AG09309 (cell line): ENCODE data around the gene BRF1.

Source experiments
- DNase-seq: peaks from one replicate; pipeline ENCODE4 v3.0.0-alpha.2; 2010; ENCODE audit warnings: low read depth
- H3K4me3 ChIP-seq: 2 replicates; pipeline ENCODE4 v1.5.1; 2011; ENCODE audit warnings: mild to moderate bottlenecking, low read depth, low read length, moderate library complexity; ENCODE audit not compliant: control insufficient read depth
- TF ChIP-seq, protein P1 (sequence below): IDR thresholded peaks from 2 replicates; pipeline ENCODE4 v1.5.1; 2011; ENCODE audit warnings: mild to moderate bottlenecking, low read depth, low read length, inconsistent platforms; ENCODE audit not compliant: insufficient read depth, control insufficient read depth; ENCODE audit errors: missing control alignments

BRF1 gene

DNA sequence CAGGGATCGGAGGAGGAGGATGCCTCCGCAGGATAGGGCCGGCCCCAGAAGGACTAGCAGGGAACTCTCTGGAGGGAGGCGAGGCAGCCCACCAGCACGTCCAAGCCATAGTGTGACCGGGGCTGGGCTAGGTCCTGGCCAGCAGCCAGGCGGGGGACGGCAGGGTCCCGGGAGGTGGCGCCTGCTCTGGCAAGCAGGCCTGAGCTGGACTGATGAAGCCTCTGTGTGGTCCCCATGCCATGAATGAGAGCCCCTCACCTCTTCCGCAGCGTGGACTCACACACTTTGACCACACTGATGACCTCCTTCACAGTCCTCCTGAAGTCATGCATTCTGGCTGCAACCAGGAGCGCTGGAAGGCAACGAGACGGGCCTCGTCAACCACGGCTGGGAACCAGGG lies 72.2 kb downstream of the BRF1 start:
- TF ChIP-seq, protein P1, sequence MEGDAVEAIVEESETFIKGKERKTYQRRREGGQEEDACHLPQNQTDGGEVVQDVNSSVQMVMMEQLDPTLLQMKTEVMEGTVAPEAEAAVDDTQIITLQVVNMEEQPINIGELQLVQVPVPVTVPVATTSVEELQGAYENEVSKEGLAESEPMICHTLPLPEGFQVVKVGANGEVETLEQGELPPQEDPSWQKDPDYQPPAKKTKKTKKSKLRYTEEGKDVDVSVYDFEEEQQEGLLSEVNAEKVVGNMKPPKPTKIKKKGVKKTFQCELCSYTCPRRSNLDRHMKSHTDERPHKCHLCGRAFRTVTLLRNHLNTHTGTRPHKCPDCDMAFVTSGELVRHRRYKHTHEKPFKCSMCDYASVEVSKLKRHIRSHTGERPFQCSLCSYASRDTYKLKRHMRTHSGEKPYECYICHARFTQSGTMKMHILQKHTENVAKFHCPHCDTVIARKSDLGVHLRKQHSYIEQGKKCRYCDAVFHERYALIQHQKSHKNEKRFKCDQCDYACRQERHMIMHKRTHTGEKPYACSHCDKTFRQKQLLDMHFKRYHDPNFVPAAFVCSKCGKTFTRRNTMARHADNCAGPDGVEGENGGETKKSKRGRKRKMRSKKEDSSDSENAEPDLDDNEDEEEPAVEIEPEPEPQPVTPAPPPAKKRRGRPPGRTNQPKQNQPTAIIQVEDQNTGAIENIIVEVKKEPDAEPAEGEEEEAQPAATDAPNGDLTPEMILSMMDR: no peak
- no peak for DNase-seq
- no peak overlapping the region for H3K4me3 ChIP-seq

- TF ChIP-seq, protein P1: no peak
- DNase-seq: no peak
- no peak overlapping the region for H3K4me3 ChIP-seq
Observed at GRCh38 chr14:105227346-105227745, 73.5 kb downstream of the BRF1 start.

DNA sequence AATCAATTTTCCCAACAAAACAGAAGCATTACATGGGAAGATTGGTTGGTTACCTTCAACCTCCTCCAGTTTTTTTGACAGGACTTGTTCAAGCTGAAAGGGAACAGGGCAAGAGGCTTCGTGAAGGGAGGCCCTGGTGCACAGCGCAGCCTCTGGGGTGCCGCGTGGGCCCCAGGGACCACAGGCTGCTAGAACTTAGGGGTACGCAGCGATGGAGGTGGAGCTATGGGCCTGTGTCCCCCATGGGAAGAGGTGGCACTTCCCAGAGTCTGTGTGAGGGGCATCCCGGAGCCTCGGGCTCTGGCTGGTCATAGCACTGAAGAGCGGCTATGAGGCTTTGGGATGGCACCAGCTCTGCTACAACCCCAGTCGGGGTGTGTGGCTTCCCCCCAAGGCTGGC lies 74.6 kb downstream of the BRF1 start:
- DNase-seq: no peak
- H3K4me3 ChIP-seq: no peak overlapping the region
- TF ChIP-seq, protein P1: no peak

- TF ChIP-seq, protein P1: no peak
- no peak for DNase-seq
Observed at GRCh38 chr14:105224845-105225570, 75.8 kb downstream of the BRF1 start.

DNA sequence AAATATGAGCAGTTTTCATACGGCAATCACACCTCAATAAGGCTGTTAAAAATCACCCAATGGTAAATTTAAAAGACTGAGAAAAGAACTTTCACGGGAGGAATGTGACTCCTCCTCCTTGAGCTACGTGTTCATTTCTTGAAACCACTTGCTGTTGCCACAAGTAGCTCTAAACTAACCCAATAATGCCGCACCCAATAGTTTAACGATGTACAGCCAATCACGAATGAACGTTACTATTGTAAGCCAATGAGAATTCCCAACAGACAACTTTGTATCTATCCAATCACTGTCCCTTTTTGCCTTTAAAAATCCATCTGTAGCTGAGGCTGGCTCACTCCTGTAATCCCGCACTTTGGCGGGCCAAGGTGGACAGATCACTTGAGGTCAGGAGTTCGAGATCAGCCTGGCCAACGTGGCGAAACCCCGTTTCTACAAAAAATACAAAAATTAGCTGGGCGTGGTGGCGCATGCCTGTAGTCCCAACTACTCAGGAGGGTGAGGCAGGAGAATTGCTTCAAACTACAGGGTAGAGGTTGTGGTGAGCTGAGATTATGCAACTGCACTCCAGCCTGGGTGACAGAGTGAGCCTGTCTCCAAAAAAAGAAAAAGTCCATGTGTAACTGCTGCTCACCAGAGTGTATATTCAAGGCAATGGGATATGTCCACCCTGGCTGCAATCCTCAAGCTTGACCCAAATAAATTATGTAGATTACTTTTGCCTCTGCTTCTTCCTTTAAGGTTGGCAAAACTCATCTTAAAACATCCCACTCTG lies 76.8 kb downstream of the BRF1 start:
- no peak overlapping the region for H3K4me3 ChIP-seq
- DNase-seq: no peak
- TF ChIP-seq, protein P1: no peak

More at GRCh38 chr14:105224845-105225570, 75.8 kb downstream of the BRF1 start:
- no peak overlapping the region for H3K4me3 ChIP-seq

GRCh38 chr14:105223260-105223659 lies 77.5 kb downstream of the BRF1 start:
- TF ChIP-seq, protein P1: no peak
- H3K4me3 ChIP-seq: no peak overlapping the region
- DNase-seq: no peak
